ENCODE results near the gene FBXO45. TPM values are rescaled to one million over a fixed set of nuclear protein-coding genes. Genes with fewer than 3 reads are reported as not detected.

Gene FBXO45
- total and polyA plus RNA-seq, 10 of the 15 experiments (the other 5 are each of a cell fraction or from before 2014, with no cell fraction given), result 4.0 to 17.3 (median 11.8) TPM

DNA sequence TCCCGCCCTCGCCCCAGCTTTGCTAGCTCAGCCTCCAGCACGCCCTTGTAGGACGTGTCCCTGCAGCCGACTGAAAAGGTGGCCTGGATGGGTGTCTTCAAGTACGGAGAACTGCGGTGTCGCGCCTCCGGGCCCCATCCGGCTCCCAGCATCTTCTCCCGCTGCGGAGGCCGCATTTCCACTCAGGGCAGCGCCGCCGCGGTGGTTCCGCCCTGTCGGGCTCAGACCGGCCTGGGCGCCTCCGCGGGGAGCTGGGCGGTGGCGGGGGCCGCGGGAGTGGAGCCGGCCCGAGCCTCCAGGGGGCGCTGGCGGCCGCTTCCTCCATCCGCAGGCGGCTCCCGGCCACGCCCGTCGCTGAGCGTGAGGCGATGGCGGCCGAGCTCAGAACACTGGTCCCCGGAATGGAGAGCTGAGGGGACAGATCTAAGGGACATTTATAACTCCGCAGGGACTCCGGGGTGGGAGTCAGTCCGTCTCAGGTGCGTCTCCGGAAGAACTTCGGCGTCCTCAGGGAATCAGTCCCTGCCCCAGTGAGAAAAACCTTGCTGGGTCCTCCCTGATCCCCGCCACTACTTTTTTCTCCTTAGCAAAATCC, 39.7 kb upstream of the FBXO45 start (continued):
- TF ChIP-seq POLR2A (IDR thresholded peaks at IDR 0.05; ENCODE audit: low read depth, low read length), result peak; percentile 94
- TF ChIP-seq MTA2 (IDR thresholded peaks at IDR 0.05; ENCODE audit: low read depth), result no peak
- peak in 1 of 2 experiments; percentile 41; a peak in 1 of 4 replicates for TF ChIP-seq ETV6 (conservative IDR thresholded peaks at IDR 0.05 in 1 of 2, IDR thresholded peaks at IDR 0.05 in 1 of 2; ENCODE audit: borderline replicate concordance in 1 of 2, low read depth in 1 of 2)
- TF ChIP-seq, protein P1, sequence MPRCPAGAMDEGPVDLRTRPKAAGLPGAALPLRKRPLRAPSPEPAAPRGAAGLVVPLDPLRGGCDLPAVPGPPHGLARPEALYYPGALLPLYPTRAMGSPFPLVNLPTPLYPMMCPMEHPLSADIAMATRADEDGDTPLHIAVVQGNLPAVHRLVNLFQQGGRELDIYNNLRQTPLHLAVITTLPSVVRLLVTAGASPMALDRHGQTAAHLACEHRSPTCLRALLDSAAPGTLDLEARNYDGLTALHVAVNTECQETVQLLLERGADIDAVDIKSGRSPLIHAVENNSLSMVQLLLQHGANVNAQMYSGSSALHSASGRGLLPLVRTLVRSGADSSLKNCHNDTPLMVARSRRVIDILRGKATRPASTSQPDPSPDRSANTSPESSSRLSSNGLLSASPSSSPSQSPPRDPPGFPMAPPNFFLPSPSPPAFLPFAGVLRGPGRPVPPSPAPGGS (IDR thresholded peaks at IDR 0.05; ENCODE audit: borderline replicate concordance, insufficient read depth, low read depth, low read length, poor library complexity, severe bottlenecking), result peak; percentile 22
- TF ChIP-seq TCF3 (IDR thresholded peaks at IDR 0.05; ENCODE audit: borderline replicate concordance, insufficient read depth, low read depth, low read length), result no peak
- peak; percentile 48 for TF ChIP-seq RAD21 (IDR thresholded peaks at IDR 0.05; ENCODE audit: insufficient read depth, low read depth, low read length)
- peak; percentile 34; the same call in 1 of the 3 replicates for TF ChIP-seq POU2F2 (IDR thresholded peaks at IDR 0.05; ENCODE audit: borderline replicate concordance, low read depth, low read length)
- TF ChIP-seq IKZF1 (conservative IDR thresholded peaks at IDR 0.05), result peak; percentile 38
- TF ChIP-seq SMC3 (IDR thresholded peaks at IDR 0.05; ENCODE audit: borderline replicate concordance, low read length), result no peak; the same call in 1 of the 2 replicates
- no peak for TF ChIP-seq SRF (IDR thresholded peaks at IDR 0.05; ENCODE audit: low read depth in 2 of 2, low read length in 2 of 2)
- TF ChIP-seq POLR2AphosphoS5 (IDR thresholded peaks at IDR 0.05; ENCODE audit: low read length), result peak; percentile 58

DNA sequence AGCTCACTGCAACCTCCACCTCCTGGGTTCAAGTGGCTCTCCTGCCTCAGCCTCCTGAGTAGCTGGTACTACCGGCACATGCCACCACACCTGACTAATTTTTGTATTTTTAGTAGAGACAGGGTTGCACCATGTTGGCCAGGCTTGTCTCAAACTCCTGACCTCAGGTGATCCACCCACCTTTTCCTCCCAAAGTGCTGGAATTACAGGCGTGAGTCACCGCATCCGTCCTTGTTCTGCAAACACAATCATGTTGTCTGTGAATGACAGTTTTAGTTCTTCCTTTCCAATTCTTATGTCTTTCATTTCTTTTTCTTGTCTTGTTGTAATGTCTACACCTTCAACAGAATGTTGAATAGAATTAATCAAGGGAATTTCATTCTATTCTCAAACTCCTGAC, 37.0 kb upstream of the FBXO45 start:
- no peak overlapping the region for H3K4me2 ChIP-seq (ENCODE audit: control insufficient read depth, insufficient read depth)
- no peak overlapping the region for H3K4me3 ChIP-seq
- CTCF ChIA-PET, result interaction anchor here (0.9 to 1.2 kb wide), 3 partner anchors 9 to 306 kb away, joined by 3 read pairs; no protein-coding TSS in a partner anchor
- in situ Hi-C loops (cut with MboI), result no loop called here
- no peaks in the 10 kb centered on the region for H3K79me2 ChIP-seq (ENCODE audit: control insufficient read depth, insufficient read depth, low read length)
- no peak overlapping the region for H3K9ac ChIP-seq (ENCODE audit: control insufficient read depth, insufficient read depth, low read length)
- no peak overlapping the region for H3K27ac ChIP-seq (ENCODE audit: control insufficient read depth, insufficient read depth)
- RAD21 ChIA-PET (ENCODE audit: unreplicated experiment), result interaction anchor here (1.0 kb wide), 1 partner anchor 44 kb away, joined by 4 read pairs; no protein-coding TSS in a partner anchor
- no peaks in the 10 kb centered on the region for H3K27me3 ChIP-seq (replicated peaks in 1 of 2; ENCODE audit: control insufficient read depth in 2 of 2, insufficient read depth in 2 of 2, low read length in 1 of 2)
- BruUV-seq (replicated peaks), result no TSS peak
- POLR2A ChIA-PET, result no interaction called here
- no peaks in the 10 kb centered on the region for H3K36me3 ChIP-seq (ENCODE audit: control insufficient read depth in 2 of 2, insufficient read depth in 2 of 2, low read length in 1 of 2)
- DNase-seq (ENCODE audit: low read depth, low spot score), result no peak
- WGBS (ENCODE audit: insufficient coverage, insufficient replicate concordance, low lambda C conversion rate, missing lambda C conversion rate), result 98% methylated on average over 4 of the region's 4 CpGs
- H3K9me3 ChIP-seq (replicated peaks; ENCODE audit: control insufficient read depth, insufficient read depth, low read length), result no peaks in the 10 kb centered on the region
- no peak for ATAC-seq
- H2AFZ ChIP-seq (ENCODE audit: control insufficient read depth, low read depth, low read length), result no peak overlapping the region
- no peaks in the 10 kb centered on the region for H4K20me1 ChIP-seq (ENCODE audit: control insufficient read depth, insufficient read depth)
- intact Hi-C loops (cut with micrococcal nuclease; ENCODE audit: unreplicated experiment), result no loop called here
- no peak for FAIRE-seq
- SMC1A ChIA-PET (ENCODE audit: uncharacterized antibody, unreplicated experiment), result no interaction called here
- peaks cover 13% of the 10 kb centered on the region for H3K4me1 ChIP-seq (ENCODE audit: control insufficient read depth, insufficient read depth, low read length)
- TF ChIP-seq HSF1 (IDR thresholded peaks at IDR 0.05; ENCODE audit: low read depth, low read length) (no peak), HDGF (IDR thresholded peaks at IDR 0.05) (no peak), ZBTB40 (IDR thresholded peaks at IDR 0.05; ENCODE audit: borderline replicate concordance) (no peak)
